Astrocyte of the cerebellum (primary cell): Measurements from ENCODE around the gene PRKAB1.

Source experiments
- DNase-seq: peaks from one replicate; pipeline ENCODE4 v3.0.0-alpha.2; 2011; ENCODE audit warnings: low read depth
- H3K4me3 ChIP-seq: 2 replicates; pipeline ENCODE4 v1.5.1; 2011; ENCODE audit warnings: mild to moderate bottlenecking, low read depth, low read length, moderate library complexity
- CTCF ChIP-seq: IDR thresholded peaks from 2 replicates; pipeline ENCODE4 v1.5.1; 2012; ENCODE audit warnings: low read length, low read depth, moderate library complexity, mild to moderate bottlenecking; ENCODE audit errors: missing control alignments
- in situ Hi-C: cut with HindIII; loops from 2 replicates; pipeline ENCODE4 v1.10.0; 2017; ENCODE audit warnings: low sequenced_read_pairs

The PRKAB1 gene

GRCh38 chr12:119686776-119687175, 18.8 kb downstream of the PRKAB1 start:
- no peak for DNase-seq
- TF ChIP-seq CTCF, result no peak

GRCh38 chr12:119687406-119687805, 19.5 kb downstream of the PRKAB1 start:
- H3K4me3 ChIP-seq, result no peak overlapping the region
- in situ Hi-C loops, result no loop called here
- no peak for TF ChIP-seq CTCF
- DNase-seq, result no peak

More at GRCh38 chr12:119686776-119687175, 18.8 kb downstream of the PRKAB1 start:
- in situ Hi-C loops, result no loop called here
- H3K4me3 ChIP-seq, result no peak overlapping the region

GRCh38 chr12:119687879-119688278, 19.9 kb downstream of the PRKAB1 start:
- no peak for TF ChIP-seq CTCF
- DNase-seq, result no peak
- no peak overlapping the region for H3K4me3 ChIP-seq
- in situ Hi-C loops, result no loop called here

GRCh38 chr12:119689935-119690500, 22.1 kb downstream of the PRKAB1 start:
- no peak for DNase-seq
- TF ChIP-seq CTCF, result no peak
- no peak overlapping the region for H3K4me3 ChIP-seq
- in situ Hi-C loops, result no loop called here

- no peak for TF ChIP-seq CTCF
- in situ Hi-C loops, result no loop called here
Observed at GRCh38 chr12:119691202-119691810, 23.4 kb downstream of the PRKAB1 start.

GRCh38 chr12:119692410-119692809, 24.5 kb downstream of the PRKAB1 start:
- DNase-seq, result no peak
- H3K4me3 ChIP-seq, result no peak overlapping the region
- in situ Hi-C loops, result no loop called here
- no peak for TF ChIP-seq CTCF

More at GRCh38 chr12:119691202-119691810, 23.4 kb downstream of the PRKAB1 start:
- no peak overlapping the region for H3K4me3 ChIP-seq
- no peak for DNase-seq
